Heart left ventricle (tissue), 13 donors: ENCODE data around the gene LRRTM4.

ENCODE experiments used
- CTCF ChIP-seq, 12 donors: fragments of 200-600 bp; sonication (generic) in 4 of 12; IDR thresholded peaks; one replicate each; pipeline versions ENCODE4 v1.5.0 to v1.8.0; 2018 to 2022; ENCODE audit warnings: antibody characterized with exemption in 12 of 12, mild to moderate bottlenecking in 5 of 12
- POLR2A ChIP-seq, 2 donors: fragments of 450-650 bp; IDR thresholded peaks; one replicate each; pipeline ENCODE4 v1.6.1; 2017; ENCODE audit warnings: antibody characterized with exemption in 2 of 2, mild to moderate bottlenecking in 2 of 2, moderate library complexity in 2 of 2
- donor health status: ischemic (EF 13 %, LVEDD 7.1; RV severe dilation, severe dysfunction).
- donor health status: DM: no; HTN: yes; CAD: no.
- donor health status: DM: no; HTN: no; CAD: no.
- donor health status: ischemic (EF 25% LVEDD 6.9; RV normal size, moderate dysfunction).
- donor health status: ischemic (EF 25% LVEDD 5.7; RV mildly dilated, moderate dysfunction).
- donor health status: ischemic (EF 35%, LVEDD 5.7; RV mildly dilated, moderate dysfunction).
- donor health status: nonischemic (EF 11% LVEDD 7.7; RV severe dilation, severe dysfunction).
- donor health status: DM: yes; HTN: yes; CAD: no.
- donor health status: PGD.
- donor health status: ischemic (EF 29% LVEDD 5.4; RV normal size, mild dysfunction).
- donor health status: nonischemic (EF 23%, LVEDD 6.1; RV moderate dilation, normal function).

- no peak for TF ChIP-seq POLR2A (IDR thresholded peaks at IDR 0.05)
- TF ChIP-seq CTCF (IDR thresholded peaks at IDR 0.05): no peak
These were observed 220.7 kb downstream of the LRRTM4 start for GRCh38 chr2:77301441-77301840.
